OCI-LY1 (cell line): ENCODE measurements around the gene FASN.

Experiments
- H2AFZ ChIP-seq: fragments of 200-600 bp; sonication (generic), shearing (Covaris generic); 2 replicates; pipeline ENCODE4 v1.6.0; 2014; ENCODE audit warnings: antibody characterized with exemption, mild to moderate bottlenecking, low read length
- H3F3A ChIP-seq: fragments of 200-600 bp; sonication (generic), shearing (Covaris generic); 2 replicates; pipeline ENCODE4 v1.6.0; 2014; ENCODE audit warnings: mild to moderate bottlenecking, antibody characterized with exemption, low read length, moderate library complexity; ENCODE audit not compliant: insufficient read depth
- H3K27ac ChIP-seq: fragments of 200-600 bp; sonication (generic); 2 replicates; pipeline ENCODE4 v1.5.1; 2014; ENCODE audit warnings: low read length, mixed run types, mild to moderate bottlenecking, low read depth; ENCODE audit not compliant: poor library complexity, severe bottlenecking
- H3K27me3 ChIP-seq: fragments of 200-600 bp; sonication (generic); 2 replicates; pipeline ENCODE4 v1.6.0; 2014; ENCODE audit warnings: antibody characterized with exemption, mild to moderate bottlenecking, low read length, moderate library complexity; ENCODE audit not compliant: insufficient read depth
- H3K36me3 ChIP-seq: fragments of 200-600 bp; sonication (generic); 2 replicates; pipeline ENCODE4 v1.6.1; 2014; ENCODE audit warnings: mild to moderate bottlenecking, antibody characterized with exemption, low read length, moderate library complexity, mixed read lengths; ENCODE audit not compliant: insufficient read depth
- H3K4me1 ChIP-seq: fragments of 200-600 bp; sonication (generic); 2 replicates; pipeline ENCODE4 v1.5.1; 2014; ENCODE audit warnings: mild to moderate bottlenecking, low read length, moderate library complexity; ENCODE audit not compliant: insufficient read depth, severe bottlenecking
- H3K4me2 ChIP-seq: fragments of 200-600 bp; sonication (generic), shearing (Covaris generic); 2 replicates; pipeline ENCODE4 v1.6.1; 2014; ENCODE audit warnings: low read length
- H3K4me3 ChIP-seq: fragments of 200-600 bp; sonication (generic); 2 replicates; pipeline ENCODE4 v1.5.1; 2014; ENCODE audit warnings: low read length, low read depth, mild to moderate bottlenecking, mixed read lengths; ENCODE audit not compliant: poor library complexity, severe bottlenecking
- H3K79me2 ChIP-seq: fragments of 200-600 bp; shearing (Covaris generic); 2 replicates; pipeline ENCODE4 v1.6.1; 2016; ENCODE audit warnings: mixed run types, low read length, mixed read lengths; ENCODE audit not compliant: insufficient read depth
- H3K9ac ChIP-seq: fragments of 200-600 bp; sonication (generic), shearing (Covaris generic); 2 replicates; pipeline ENCODE4 v1.6.1; 2014; ENCODE audit warnings: mild to moderate bottlenecking, low read length, mixed read lengths
- H3K9me2 ChIP-seq: fragments of 200-600 bp; sonication (generic), shearing (Covaris generic); 2 replicates; pipeline ENCODE4 v1.6.1; 2014; ENCODE audit warnings: low read depth, mild to moderate bottlenecking, low read length, mixed read lengths
- H3K9me3 ChIP-seq: fragments of 200-600 bp; shearing (Covaris generic); 2 replicates; pipeline ENCODE4 v1.6.1; 2014; ENCODE audit warnings: low read length, mixed read lengths
- H4K20me1 ChIP-seq: fragments of 200-600 bp; sonication (generic), shearing (Covaris generic); 2 replicates; pipeline ENCODE4 v1.6.0; 2016; ENCODE audit warnings: mild to moderate bottlenecking, low read length; ENCODE audit not compliant: insufficient read depth
- EZH2 ChIP-seq: fragments of 200-600 bp; sonication (generic), shearing (Covaris generic); IDR thresholded peaks from 2 replicates; pipeline ENCODE4 v1.8.0; 2017; ENCODE audit warnings: borderline replicate concordance, mixed run types, mild to moderate bottlenecking, antibody characterized with exemption, low read length, moderate library complexity, mixed read lengths
- TF ChIP-seq, protein P1 (sequence below): fragments of 200-600 bp; sonication (generic), shearing (Covaris generic); IDR thresholded peaks from 2 replicates; pipeline ENCODE4 v1.5.1; 2017; ENCODE audit warnings: mild to moderate bottlenecking, antibody characterized with exemption, low read length, moderate library complexity, mixed read lengths

The FASN gene

DNA sequence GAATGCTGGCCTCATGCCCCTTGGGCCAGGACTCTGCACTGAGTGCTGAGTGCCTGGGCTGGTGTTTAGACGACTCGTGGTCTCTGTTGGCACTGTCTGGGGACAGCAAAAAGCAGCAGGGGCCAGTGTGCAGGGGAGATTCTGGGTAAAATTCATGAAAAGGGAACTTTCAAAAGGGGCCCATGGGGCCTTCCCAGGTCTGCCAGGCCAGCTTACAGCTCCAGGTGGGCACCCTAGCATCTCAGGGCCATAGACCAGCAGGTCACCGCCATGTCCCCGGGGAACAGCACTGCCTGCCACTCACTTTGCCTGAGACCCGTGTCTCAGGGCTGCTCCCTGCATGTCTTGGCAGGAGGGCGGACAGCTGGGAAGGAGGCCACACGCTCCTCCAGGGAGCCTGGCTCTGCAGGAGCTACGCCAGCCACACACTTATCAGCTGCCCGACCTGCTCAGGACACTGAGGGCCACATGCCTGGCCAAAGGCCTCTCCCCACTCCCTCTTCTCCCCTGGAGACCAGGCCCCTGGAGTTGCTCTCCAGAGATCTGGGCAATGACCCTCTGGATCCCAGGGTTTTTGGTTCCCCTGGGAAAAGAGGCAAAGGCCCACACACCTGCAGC, 8.8 kb upstream of the FASN start:
- Histone ChIP-seq H3K4me3 (peak overlapping the region; percentile 61), H3F3A (no peaks in the 10 kb centered on the region), H3K27me3 (no peaks in the 10 kb centered on the region), H3K9me3 (no peaks in the 10 kb centered on the region), H4K20me1 (no peaks in the 10 kb centered on the region), H3K27ac (peak overlapping the region; percentile 41), H3K36me3 (no peaks in the 10 kb centered on the region), H3K79me2 (no peaks in the 10 kb centered on the region), H3K9ac (peak overlapping the region; percentile 68), H3K9me2 (no peaks in the 10 kb centered on the region), H2AFZ (peak overlapping the region; percentile 20; the same call in 1 of the 2 replicates), H3K4me2 (peak overlapping the region; percentile 81), H3K4me1 (peaks cover 51% of the 10 kb centered on the region)
- TF ChIP-seq, protein P1, sequence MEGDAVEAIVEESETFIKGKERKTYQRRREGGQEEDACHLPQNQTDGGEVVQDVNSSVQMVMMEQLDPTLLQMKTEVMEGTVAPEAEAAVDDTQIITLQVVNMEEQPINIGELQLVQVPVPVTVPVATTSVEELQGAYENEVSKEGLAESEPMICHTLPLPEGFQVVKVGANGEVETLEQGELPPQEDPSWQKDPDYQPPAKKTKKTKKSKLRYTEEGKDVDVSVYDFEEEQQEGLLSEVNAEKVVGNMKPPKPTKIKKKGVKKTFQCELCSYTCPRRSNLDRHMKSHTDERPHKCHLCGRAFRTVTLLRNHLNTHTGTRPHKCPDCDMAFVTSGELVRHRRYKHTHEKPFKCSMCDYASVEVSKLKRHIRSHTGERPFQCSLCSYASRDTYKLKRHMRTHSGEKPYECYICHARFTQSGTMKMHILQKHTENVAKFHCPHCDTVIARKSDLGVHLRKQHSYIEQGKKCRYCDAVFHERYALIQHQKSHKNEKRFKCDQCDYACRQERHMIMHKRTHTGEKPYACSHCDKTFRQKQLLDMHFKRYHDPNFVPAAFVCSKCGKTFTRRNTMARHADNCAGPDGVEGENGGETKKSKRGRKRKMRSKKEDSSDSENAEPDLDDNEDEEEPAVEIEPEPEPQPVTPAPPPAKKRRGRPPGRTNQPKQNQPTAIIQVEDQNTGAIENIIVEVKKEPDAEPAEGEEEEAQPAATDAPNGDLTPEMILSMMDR: peak; percentile 3; the same call in 1 of the 2 replicates
- no peak for TF ChIP-seq EZH2

DNA sequence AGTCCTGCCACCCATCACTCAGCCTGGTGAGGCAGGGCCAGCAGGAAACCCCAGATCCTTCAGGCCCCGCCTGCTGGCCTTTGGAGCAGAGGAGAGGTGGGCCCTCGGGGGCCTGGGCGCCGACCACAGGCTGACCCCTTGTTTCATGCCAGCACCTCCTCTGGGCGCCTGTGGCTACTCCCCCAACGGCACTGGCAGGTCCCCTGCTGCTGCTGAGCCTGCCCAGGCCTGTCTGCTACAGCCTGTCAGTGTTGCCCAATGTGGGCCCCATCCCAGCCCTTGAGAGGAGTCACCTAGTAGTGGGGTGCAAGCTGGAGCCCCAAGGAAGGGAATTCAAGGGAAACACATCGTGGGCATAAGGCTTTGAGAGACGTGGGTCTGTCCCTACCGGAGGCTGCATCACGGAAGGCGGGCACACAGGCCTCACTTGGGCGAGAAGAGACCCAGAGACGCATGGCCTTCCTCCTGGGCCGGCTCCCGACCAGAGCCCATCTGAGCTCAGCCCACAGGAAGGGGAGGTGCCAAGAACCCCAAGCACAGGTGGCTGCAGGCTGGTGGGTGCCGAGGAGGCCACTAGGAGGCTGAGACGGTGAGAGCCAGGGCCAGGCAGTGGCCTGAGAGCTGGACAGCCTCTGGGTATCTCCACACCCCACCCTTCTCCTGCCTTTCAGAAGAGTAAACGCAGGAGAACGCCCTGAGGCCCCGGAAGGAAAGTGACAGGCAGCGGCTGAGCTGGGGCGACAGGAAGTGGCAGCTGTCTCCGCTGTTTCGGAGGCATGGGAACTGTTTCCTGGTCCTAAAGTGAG, 8.0 kb upstream of the FASN start:
- H3K79me2 ChIP-seq: no peaks in the 10 kb centered on the region
- no peaks in the 10 kb centered on the region for H3K9me2 ChIP-seq
- H3F3A ChIP-seq: no peaks in the 10 kb centered on the region
- H3K4me1 ChIP-seq: peaks cover 58% of the 10 kb centered on the region
- no peaks in the 10 kb centered on the region for H3K27me3 ChIP-seq
- peak overlapping the region; percentile 20; the same call in 1 of the 2 replicates for H2AFZ ChIP-seq
- no peaks in the 10 kb centered on the region for H3K36me3 ChIP-seq
- no peaks in the 10 kb centered on the region for H3K9me3 ChIP-seq
- no peak for TF ChIP-seq EZH2
- TF ChIP-seq, protein P1: peak; percentile 59; the same call in 1 of the 2 replicates
- H3K27ac ChIP-seq: peak overlapping the region; percentile 41
- H3K4me3 ChIP-seq: peak overlapping the region; percentile 61
- H3K4me2 ChIP-seq: peak overlapping the region; percentile 81
- no peaks in the 10 kb centered on the region for H4K20me1 ChIP-seq
- peak overlapping the region; percentile 68 for H3K9ac ChIP-seq

DNA sequence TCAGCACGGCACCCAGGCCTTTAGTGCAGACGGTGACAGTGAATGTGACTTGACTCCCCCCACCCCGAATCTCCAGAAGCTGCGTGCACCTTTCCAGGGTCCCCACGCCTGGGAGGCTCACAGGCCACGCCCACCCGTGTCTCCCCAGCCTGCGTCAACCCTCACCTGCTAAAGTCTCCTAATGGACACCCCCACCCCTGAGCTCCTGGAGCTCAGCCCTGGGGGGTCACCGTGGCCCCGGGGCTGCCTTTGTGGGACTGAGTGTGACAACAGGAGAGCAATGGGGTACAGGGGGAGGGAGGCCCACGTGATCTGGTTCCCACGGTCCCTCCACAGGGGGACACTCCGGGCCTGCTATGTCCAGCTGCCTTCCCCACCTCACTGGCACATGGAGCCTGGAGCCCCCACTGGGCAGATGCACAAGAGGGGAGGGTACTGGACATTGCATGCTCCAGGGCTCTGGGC, 7.4 kb upstream of the FASN start:
- H3K27ac ChIP-seq: peak overlapping the region; percentile 41

More for the DNA sequence above, 7.4 kb upstream of the FASN start:
- H3K9me2 ChIP-seq: no peaks in the 10 kb centered on the region
- H2AFZ ChIP-seq: no peak overlapping the region
- H3K79me2 ChIP-seq: no peaks in the 10 kb centered on the region
- peak overlapping the region; percentile 81 for H3K4me2 ChIP-seq
- H3K4me3 ChIP-seq: peak overlapping the region; percentile 61
- H3K9me3 ChIP-seq: no peaks in the 10 kb centered on the region
- peak overlapping the region; percentile 68 for H3K9ac ChIP-seq
- H4K20me1 ChIP-seq: no peaks in the 10 kb centered on the region
- no peaks in the 10 kb centered on the region for H3F3A ChIP-seq
- H3K27me3 ChIP-seq: no peaks in the 10 kb centered on the region
- peaks cover 64% of the 10 kb centered on the region for H3K4me1 ChIP-seq
- no peaks in the 10 kb centered on the region for H3K36me3 ChIP-seq
- no peak for TF ChIP-seq EZH2
- TF ChIP-seq, protein P1: no peak
